ENCODE data around the gene CADM2.

GRCh38 chr3:86109434-86109833 is 1150.6 kb downstream of the CADM2 start:
- TF ChIP-seq CTCF (IDR thresholded peaks at IDR 0.05) (no peak), POLR2A (IDR thresholded peaks at IDR 0.05) (no peak)
